GM21423 (cell line): Measurements from ENCODE around the gene SCMH1.
"Not testable (repeated sequence)": the region's sequence is repeated elsewhere in the genome, so short reads cannot be mapped to it uniquely, and the experiment has no call there.

Experiments
- ATAC-seq: cut with Tn5 transposase; IDR thresholded peaks from one replicate; pipeline ENCODE4 v1.9.1; 2021; ENCODE audit warnings: mild to moderate bottlenecking, moderate library complexity; ENCODE audit not compliant: unreplicated experiment

SCMH1 gene

DNA sequence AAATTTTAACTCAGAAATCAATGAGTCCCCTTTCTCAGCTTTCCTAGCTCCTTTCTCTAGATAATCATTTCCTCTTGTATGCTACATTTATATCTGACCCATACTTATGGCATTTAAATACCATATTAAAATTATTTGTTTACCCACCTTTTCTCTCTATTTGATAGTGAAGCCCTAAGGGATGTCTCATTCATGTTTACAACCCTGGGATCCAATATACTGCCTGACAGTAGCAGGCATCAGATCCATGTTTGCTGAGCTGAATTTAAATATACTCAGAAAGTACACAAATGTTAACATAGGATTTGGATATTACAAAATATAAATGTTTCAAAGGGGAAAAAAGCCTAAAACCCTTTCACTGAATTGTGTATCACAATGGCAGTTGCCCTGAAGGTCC is 26.5 kb downstream of the SCMH1 start:
- no peak for ATAC-seq

DNA sequence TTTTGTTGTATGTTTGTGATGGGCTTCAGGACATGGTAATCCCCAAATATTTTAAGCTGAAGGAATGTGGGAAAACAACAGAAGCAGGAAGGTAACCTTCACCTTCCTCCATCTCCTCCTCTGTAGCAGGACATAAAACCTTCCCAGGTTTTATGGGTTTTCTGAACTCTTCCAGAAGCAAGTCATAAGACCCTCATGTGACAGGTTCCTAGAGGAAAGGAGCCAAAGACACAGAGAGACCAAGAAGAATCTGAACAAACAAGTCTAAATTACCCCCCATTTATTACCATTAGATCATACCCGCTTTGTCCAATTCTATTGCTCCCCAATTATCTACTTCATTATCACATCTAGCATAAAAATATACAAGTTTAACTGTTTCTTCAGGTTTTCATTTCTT is 28.8 kb downstream of the SCMH1 start:
- no peak for ATAC-seq

DNA sequence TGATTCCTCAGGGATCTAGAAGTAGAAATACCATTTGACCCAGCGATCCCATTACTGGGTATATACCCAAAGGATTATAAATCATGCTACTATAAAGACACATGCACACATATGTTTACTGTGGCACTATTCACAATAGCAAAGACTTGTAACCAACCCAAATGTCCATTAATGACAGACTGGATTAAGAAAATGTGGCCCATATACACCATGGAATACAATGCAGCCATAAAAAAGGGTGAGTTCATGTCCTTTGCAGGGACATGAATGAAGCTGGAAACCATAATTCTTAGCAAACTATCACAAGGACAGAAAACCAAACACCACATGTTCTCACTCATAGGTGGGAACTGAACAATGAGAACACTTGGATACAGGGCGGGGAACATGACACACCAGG is 30.5 kb downstream of the SCMH1 start:
- ATAC-seq = not testable (repeated sequence)

DNA sequence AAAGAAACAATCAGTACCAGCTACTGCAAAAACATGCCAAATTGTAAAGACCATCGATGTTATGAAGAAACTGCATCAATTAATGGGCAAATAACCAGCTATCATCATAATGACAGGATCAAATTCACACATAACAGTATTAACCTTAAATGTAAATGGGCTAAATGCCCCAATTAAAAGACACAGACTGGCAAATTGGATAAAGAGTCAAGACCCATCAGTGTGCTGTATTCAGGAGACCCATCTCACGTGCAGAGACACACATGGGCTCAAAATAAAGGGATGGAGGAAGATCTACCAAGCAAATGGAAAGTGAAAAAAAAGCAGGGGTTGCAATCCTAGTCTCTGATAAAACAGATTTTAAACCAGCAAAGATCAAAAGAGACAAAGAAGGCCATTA is 35.1 kb downstream of the SCMH1 start:
- ATAC-seq = not testable (repeated sequence)

DNA sequence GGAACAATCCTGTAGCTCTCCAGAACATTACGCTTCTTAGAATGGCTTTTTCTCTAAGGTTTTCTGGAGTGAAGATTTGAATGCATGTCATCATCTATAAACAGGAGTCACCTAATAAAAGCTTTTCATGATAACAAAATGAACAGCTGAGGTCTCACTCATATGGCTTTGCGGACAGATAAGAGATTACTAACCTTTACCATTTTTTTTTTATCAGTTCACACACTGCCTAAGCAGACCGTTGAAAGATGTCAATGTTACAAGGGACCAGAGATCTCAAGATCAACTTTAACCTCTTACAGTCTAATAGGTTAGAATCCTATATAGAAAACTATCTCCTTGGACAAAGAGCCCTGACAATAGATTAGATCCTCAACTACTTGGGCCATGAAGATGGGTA is 41.4 kb downstream of the SCMH1 start:
- no peak for ATAC-seq

DNA sequence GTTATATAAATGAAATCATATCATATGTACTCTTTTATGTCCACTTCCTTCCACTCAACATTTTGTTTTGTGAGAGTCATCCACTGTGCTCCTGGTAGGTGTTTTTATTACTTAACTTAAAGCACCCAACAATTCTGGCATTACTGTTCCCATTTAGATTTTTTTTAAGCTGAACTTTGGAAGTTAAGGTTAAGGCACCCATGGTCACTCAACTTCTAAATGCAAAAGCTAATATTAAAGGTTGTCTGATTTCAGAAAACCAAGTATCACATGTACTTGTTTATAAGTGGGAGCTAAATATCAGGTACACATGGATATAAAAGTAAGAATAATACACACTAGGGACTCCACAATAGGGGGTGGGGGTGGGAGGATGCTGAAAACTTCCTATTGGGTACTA is 42.7 kb downstream of the SCMH1 start:
- no peak for ATAC-seq

DNA sequence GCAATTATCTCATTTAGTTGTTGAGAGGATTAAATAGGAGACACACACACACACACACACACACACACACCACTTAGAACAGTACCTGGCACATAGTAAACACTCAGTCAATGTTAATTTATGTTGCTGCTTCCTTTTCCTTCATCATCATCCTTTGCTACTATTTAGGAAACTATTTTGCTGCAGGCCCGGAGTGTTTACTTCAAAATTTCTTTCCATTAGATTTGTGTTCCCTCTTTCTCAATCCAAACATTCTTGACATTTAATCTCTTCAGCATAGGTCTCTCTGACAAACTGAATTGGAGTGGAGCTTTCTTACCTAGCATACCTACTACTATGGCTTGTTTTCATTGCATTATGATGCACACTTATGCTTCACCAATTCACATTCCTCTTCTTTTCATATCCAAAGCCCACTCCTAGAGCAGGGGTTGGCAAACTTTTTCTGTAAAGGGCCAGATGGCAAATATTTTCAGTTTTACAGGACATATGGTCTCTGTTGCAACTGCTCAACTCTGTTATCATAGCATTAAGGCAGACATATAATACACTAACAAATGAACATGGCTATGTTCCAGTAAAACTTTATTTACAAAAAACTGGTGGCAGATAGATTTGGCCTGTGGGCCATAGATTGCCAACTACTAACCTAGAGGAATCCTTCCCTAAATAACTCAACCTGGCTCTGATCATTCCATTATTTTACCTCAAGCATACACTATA is 49.5 kb downstream of the SCMH1 start:
- ATAC-seq = no peak

DNA sequence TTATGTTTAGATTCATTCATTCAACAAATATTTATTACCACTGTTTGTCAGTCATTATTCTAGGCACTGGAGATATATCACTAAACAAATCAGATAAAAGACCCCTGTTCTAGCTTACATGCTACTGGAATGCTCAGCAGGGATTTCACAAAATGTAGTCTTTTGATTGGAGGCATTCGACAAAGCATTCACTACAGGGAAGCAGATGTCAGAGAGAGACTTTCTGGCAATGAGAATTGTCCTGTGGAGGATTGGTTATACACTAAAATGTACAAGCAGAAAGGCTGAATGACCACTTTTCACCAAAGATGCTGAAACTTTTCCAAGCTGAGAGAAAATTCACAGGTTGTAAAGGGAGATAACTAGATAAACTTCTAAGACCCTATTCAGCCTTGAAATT is 57.7 kb downstream of the SCMH1 start:
- no peak for ATAC-seq

DNA sequence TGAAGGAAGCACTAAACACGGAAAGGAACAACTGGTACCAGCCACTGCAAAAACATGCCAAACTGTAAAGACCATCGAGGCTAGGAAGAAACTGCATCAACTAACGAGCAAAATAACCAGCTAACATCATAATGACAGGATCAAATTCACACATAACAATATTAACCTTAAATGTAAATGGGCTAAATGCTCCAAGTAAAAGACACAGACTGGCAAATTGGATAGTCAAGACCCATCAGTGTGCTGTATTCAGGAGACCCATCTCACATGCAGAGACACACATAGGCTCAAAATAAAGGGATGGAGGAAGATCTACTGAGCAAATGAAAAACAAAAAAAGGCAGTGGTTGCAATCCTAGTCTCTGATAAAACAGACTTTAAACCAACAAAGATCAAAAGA is 63.9 kb downstream of the SCMH1 start:
- not testable (repeated sequence) for ATAC-seq

DNA sequence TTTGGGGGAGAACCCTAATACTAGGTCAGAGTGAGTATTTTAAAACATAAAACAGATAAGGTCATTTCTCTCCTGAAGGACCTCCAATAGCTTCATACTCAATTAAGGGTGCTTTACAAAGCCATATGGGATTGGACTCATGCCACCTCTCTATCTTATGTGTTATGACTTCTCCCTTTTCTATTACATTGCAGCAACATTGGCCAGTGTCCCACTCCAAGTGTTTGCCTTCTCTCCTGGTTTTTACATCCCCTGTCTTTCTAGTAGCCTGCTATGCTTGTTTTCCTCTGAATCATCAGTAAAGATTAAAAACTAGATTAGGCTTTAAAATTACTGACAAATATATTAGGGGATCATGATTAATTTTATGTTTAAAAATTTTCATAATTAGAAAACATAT is 66.6 kb downstream of the SCMH1 start:
- ATAC-seq = no peak

DNA sequence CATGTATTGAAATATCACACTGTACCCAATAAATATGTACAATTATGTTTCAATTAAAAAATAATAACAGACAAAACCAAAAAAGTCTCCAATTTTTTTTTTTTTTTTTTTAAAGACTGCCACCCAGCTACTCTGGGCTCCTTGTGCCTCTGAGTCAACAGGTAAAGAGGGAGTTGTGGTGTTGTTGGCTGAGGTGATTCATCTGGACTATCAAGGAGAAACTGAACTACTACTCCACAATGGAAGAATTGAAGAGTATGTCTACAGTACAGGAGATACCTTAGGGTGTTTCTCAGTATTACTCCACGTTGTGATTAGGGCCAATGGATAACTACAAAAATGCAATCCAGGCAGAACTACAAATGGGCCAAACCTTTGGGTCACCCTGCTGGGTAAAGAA is 67.9 kb downstream of the SCMH1 start:
- no peak for ATAC-seq

DNA sequence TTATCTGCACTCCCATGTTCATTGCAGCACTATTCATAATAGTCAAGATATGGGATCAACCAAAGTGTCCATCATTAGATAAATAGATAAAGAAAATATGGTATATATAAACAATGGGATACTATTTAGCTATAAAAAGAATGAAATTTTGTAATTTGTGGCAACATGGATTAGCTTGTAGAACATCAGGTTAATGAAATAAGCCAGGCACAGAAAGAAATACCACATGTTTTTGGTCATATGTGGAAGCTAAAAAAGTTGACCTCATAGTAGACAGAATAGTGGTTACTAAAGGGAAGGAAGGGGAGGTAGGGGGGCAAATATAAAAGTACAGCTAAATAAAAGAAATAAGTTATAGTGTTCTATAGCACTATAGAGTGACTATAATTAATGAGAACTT is 68.5 kb downstream of the SCMH1 start:
- ATAC-seq = no peak

DNA sequence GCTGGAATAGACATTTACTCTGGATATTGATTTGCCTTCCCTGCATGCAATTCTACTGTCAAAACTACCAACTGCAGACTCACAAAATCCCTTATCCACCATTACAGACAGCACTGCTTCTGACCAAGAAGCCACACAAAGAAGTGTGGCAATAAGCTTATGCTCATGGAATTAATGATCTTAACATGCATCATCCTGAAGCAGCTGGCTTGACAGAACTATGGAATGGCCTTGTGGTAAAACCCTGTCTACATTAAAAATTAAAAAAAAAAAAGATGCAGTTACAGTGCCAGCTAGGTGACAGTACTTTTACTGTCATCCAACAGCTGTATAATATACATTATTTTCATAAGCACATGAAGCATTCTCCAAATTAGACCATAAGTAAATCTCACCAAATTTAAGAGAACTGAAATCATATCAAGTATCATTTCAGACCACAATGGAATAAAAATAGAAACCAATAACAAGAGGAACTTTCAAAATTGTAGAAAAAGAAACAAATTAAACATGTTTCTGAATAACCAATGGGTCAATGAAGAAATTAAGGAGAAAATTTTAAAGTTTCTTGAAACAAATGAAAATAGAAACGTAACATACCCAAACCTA is 70.7 kb downstream of the SCMH1 start:
- ATAC-seq = no peak

DNA sequence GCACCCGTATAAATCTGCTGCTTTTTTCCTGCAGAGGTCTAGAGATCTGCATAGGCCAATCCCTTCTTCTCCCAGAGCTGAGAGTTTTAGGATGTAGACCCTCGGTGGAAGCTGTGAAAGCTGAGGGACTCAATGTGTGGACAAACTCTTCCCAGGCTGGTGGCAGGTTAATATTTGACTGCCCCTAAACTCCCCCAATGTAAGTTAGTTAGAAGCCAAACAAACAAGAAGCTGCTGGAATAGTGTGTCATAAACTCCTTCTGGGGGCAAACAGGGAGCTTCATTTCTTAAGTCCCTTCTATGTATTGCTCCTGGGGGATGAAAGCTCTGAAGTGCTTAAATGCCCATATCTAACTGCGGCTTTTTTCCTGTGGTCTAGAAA is 72.3 kb downstream of the SCMH1 start:
- ATAC-seq = no peak

DNA sequence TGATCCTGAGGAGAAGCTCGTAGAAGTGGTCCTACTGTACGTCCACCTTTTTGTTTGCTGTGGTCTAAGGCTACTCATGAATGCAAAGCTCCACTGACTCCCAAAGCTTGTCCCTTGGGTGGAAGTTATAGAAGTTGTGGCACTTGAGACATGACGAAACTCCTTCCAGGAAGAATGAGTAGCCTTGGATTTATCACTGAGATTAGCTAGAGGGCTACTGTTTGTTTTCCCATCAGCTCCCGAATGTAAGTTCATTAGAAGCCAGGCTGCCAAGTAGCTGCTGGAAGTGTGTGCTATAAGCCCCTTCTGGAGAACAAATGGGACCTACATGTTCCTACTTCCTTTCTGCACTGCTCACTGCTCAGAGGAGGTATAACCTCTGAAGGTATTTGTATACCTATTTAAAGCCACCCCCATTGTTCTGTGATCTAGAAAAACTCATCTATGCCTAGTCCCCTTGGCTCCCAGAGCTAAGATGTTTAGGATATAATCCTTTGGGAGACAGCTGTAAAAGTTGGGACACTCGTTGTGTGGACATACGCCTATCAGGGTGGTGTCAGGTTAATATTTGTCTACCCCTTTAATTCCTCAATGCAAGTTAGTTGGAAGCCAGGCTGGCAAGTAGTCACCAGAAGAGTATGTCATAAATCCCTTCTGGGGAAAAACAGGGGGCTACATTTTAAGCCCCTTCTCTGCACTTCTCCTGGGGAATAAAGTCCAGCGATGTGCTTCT is 72.9 kb downstream of the SCMH1 start:
- ATAC-seq = no peak

DNA sequence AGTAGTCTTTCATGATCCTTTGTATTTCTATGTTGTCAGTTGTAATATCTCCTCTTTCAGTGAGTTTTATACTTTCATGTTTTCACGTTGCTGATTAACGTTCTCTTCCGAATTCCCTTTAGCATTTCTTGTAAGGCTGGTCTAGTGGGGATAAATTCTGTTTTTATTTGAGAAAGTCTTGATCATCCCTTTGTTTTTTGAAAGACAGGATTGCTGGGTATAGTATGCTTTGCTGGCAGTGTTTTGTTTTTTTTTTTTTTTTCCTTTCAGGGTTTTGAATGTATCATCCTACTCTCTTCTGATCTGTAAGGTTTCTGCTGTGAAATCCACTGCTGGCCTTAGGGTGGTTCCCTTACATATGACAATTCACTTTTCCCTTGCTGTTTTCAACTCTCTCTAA is 74.4 kb downstream of the SCMH1 start:
- ATAC-seq = no peak

DNA sequence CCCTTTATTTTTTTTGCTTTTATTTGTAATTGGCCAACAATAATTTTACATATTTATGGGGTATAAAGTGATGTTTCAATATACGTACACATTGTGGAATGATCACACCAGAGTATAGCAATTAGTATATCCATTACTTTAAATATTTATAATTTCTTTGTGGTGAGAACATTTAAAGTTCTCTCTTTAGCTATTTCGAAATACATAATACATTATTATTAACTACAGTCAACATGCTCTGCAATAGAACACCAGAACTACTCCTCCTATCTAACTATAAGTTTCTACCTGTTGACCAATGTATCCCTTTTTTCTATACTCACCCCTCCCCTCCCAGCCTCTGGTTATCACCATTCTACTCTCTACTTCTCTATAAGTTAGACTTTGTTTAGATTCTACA is 77.4 kb downstream of the SCMH1 start:
- ATAC-seq = no peak

DNA sequence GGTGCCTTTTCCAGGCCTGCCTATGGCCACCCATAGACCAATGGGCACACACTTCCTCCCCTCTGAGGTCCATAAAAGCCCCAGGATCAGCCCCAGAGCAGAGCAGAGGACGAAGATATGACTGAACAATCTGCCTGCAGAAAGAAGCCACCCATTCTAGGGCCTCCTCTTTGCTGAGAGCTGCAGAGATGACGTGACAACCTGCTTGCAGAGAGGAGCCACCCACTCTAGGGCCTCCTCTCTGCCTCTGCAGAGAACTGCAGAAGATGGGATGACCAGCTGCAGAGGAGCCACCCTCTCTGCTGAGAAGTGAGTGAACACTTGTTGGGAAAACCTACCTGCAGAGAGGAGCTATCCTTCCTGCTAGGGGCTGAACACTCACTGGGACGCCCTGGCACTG is 79.7 kb downstream of the SCMH1 start:
- no peak for ATAC-seq

DNA sequence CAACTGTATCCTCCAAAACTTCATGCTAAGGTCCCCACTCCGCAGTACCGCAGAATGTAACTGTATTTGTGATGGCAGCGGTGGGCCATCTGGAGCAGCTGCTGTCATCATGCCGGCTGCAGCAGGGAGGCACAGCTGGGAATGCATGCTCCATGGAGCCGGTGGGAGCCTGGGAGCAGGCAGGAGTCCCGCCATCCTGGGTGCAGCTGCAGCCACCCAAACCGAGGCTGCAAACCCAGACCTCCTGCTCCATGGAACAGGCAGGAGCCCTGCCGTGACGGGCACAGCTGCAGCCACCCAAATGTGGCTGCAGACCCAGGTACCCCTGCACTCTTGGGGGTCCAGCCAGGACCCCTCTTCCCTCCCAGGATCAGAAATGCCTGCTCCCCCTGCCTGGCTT is 80.3 kb downstream of the SCMH1 start:
- ATAC-seq = no peak

DNA sequence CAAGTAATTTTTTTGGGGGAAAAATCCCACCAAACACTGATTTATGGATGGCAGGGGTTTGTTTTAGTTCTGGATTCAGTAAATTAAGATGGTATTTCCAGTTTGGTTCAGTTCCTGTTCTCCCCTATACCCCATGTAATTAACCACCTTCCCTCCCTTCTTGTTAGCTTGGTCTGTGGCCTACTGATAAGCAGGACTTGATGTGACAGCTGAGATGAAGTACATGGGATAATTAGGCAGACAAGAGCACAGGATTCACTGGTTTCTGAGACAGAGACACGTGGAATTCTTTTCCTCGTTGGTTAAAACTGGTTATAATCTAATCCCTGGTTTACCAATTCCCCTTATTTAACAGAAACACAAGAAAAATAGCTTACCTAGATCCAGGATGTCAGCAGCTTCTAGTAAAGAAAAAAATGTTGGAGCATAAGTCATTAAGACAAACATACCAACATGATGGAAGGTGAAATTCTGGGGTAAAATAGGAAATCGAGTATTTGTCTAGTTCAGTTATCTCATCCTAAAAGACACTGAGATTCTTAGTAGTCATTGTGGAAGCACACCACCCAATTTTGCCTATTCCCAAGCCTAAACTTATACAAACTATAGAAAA is 81.5 kb downstream of the SCMH1 start:
- ATAC-seq = no peak

DNA sequence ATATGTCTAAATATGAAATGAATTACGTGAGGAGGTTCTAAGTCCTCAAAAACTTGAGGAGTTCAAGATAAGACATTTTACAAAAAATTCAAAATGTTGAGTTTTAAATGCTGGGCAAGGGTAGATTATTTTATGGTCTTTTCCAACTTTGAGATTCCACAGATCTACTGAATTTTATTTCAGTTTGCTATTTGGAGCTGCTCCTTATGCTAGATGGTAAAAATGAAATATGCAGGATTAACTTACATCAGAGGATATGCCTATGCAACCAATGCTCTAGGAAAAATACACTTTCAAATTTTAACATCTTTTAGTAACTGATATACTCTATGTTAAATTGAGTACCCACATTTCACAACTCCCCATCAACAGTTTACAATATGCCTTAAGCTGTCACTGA is 83.1 kb downstream of the SCMH1 start:
- no peak for ATAC-seq
